Left kidney (tissue), 2 donors: ENCODE measurements around the gene CALML5. TPM values are rescaled to one million over a fixed set of nuclear protein-coding genes. Genes with fewer than 3 reads are reported as not detected.
"Not testable (repeated sequence)": the region's sequence is repeated elsewhere in the genome, so short reads cannot be mapped to it uniquely, and the experiment has no call there.

ENCODE experiments used
- DNase-seq: peaks from one replicate; pipeline ENCODE4 v3.0.0-alpha.2; 2013
- polyA plus RNA-seq: library from polyadenylated mRNA; unstranded; fragments of 120-200 nt; gene quantifications from one replicate; pipeline ENCODE4 v1.2.1, GENCODE V29; 2013; ENCODE audit not compliant: insufficient read length

CALML5 gene
- polyA plus RNA-seq, 1 donor: not detected

- no peak for DNase-seq
Observed at GRCh38 chr10:5481121-5481520, 18.2 kb downstream of the CALML5 start.

- DNase-seq: no peak
Observed at GRCh38 chr10:5480162-5480941, 19.0 kb downstream of the CALML5 start.

- DNase-seq: no peak
Observed at GRCh38 chr10:5479481-5480161, 19.7 kb downstream of the CALML5 start.

- no peak for DNase-seq
Observed at GRCh38 chr10:5478694-5479305, 20.6 kb downstream of the CALML5 start.

GRCh38 chr10:5477948-5478693, 21.2 kb downstream of the CALML5 start:
- DNase-seq: no peak

GRCh38 chr10:5476918-5477525, 22.3 kb downstream of the CALML5 start:
- no peak for DNase-seq

- DNase-seq: not testable (repeated sequence)
Observed at GRCh38 chr10:5475974-5476807, 23.2 kb downstream of the CALML5 start.

- DNase-seq: not testable (repeated sequence)
Observed at GRCh38 chr10:5475088-5475487, 24.3 kb downstream of the CALML5 start.

GRCh38 chr10:5474642-5475041, 24.7 kb downstream of the CALML5 start:
- not testable (repeated sequence) for DNase-seq

- DNase-seq: no peak
Observed at GRCh38 chr10:5470062-5470751, 29.2 kb downstream of the CALML5 start.

GRCh38 chr10:5469353-5470061, 29.9 kb downstream of the CALML5 start:
- no peak for DNase-seq

GRCh38 chr10:5468262-5469106, 30.9 kb downstream of the CALML5 start:
- no peak for DNase-seq

GRCh38 chr10:5467634-5468255, 31.6 kb downstream of the CALML5 start:
- DNase-seq: no peak

- DNase-seq: no peak
Observed at GRCh38 chr10:5467207-5467535, 32.2 kb downstream of the CALML5 start.

GRCh38 chr10:5466451-5467206, 32.7 kb downstream of the CALML5 start:
- DNase-seq: no peak

GRCh38 chr10:5465976-5466450, 33.4 kb downstream of the CALML5 start:
- no peak for DNase-seq

GRCh38 chr10:5464546-5464945, 34.8 kb downstream of the CALML5 start:
- DNase-seq: no peak
